GM19463 (cell line): ENCODE measurements around the gene TMIGD2.

ENCODE experiments used
- ATAC-seq: cut with Tn5 transposase; IDR thresholded peaks from one replicate; pipeline ENCODE4 v1.9.1; 2021; ENCODE audit warnings: mild to moderate bottlenecking, moderate library complexity; ENCODE audit not compliant: unreplicated experiment

TMIGD2 gene

DNA sequence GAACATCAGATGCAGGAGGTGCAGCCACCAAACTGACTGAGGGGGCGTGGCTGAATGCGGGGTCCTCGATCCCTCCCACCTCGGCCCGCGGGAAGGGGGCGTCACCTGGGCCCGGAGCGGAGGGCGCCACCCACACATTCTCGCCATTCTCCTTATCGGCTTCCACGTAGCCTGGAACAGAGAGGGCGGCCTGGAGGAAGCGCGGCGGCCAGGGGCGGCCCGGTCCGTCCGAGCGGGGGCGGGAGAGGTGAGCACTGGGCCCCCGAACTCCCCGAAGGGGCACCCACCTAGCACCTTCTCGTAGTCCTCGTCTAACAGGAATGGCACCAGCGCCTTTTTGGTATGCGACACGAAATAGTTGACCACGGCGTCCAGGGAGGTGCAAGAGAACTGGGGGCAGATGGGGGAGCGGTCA lies 24.7 kb upstream of the TMIGD2 start:
- no peak for ATAC-seq

GRCh38 chr19:4326215-4326836 lies 24.1 kb upstream of the TMIGD2 start:
- no peak for ATAC-seq

DNA sequence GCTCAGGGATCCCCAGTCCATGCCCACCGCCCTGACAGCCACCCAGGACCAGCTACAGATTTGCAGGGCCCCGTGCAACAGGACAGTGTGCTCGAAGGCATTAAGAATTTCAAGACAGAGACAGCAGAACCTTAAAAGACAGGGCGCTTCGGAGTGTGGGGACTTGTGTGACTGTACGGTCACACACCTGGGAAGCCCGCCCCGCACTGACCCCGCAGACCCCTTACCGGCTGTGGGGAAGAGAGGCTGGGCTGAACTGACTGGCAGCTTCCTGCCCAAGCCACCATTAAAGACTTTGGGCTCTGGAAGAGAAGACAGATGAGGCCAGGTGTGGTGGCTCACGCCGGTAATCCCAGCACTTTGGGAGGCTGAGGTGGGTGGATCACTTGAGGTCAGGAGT lies 22.0 kb upstream of the TMIGD2 start:
- ATAC-seq, result no peak

DNA sequence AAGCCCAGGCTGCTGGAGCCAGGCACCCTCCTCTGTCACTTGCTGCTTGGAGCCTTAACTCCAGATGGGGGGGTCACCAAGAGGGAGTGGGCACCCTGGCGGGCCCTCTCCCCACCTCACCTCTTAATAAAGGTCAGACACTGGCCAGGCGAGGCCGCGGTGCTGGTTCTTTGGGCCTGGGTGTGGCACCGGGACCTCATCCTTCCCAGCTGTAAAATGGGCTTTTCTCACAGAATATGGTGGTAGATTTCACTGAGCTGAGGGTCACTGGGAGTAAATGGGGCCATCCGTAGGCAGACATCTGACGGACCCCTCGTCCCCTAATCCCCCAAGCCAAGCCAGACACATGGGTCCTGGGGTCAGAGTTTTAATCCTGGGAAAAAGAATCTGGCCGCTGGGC lies 21.5 kb upstream of the TMIGD2 start:
- ATAC-seq, result no peak

- no peak for ATAC-seq
These were observed 20.9 kb upstream of the TMIGD2 start for GRCh38 chr19:4322942-4323665.

GRCh38 chr19:4320419-4320818 lies 18.2 kb upstream of the TMIGD2 start:
- ATAC-seq, result no peak

GRCh38 chr19:4319067-4319718 lies 17.0 kb upstream of the TMIGD2 start:
- ATAC-seq, result no peak

DNA sequence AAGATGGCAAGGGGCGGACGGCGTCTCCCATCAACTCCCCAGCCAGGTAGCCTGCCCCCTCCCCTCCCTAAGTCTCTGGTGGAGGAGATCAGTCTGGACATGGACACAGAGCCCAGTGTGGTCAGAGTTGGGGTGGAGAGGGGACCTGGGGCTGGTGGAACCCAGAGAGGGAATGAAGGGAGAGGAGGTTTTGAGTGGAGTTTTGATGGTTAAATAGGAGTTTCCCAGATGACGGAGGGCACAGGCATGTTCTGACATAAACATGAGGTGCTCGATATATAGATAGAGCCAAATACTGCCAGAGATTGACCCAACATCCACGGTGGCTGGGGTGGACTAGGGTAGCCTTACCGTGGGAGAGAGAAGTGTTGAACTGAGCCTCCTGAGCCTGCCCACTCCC lies 16.3 kb upstream of the TMIGD2 start:
- no peak for ATAC-seq

GRCh38 chr19:4316956-4317355 lies 14.8 kb upstream of the TMIGD2 start:
- no peak for ATAC-seq

- no peak for ATAC-seq
These were observed 11.8 kb upstream of the TMIGD2 start for GRCh38 chr19:4313847-4314490.

DNA sequence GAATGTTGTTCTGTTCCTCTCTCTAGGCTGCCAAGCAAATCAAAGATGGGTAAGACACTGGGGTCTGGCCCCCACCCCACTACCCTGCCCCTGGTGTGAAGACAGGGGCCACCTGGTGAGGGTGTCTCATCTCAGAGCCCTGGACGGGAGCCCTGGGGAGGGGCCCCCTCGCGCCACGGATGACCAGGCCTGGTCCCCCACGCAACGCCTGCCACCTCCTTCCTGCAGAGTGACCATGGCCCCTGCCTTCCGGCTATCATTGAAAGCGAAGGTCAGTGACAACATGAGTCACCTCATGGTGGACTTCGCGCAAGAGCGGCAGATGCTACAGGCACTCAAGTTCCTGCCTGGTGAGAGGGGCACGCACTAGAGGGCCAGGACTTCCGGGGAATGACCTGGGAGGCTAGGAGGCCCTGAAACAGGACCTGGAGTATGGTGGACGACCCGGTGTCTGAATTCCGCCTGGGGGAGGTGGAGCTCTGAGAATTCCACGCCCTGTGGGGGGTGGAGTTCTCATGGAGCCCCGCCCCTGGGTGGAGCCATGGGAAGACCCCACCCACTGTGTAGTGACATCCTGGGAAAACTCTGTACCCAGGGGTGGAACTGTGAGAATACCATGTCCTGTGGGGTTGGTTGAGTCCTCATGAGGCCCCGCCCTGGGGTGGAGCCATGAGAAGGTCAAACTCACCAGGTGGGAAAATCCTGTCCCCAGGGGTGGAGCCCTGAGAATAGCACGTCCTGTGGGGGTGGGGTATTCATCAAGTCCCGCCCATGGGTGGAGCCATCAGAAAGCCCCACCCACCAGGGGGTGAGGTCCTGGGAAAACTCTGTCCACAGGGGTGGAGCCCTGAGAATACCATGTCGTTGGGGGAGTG lies 8.3 kb upstream of the TMIGD2 start:
- no peak for ATAC-seq

DNA sequence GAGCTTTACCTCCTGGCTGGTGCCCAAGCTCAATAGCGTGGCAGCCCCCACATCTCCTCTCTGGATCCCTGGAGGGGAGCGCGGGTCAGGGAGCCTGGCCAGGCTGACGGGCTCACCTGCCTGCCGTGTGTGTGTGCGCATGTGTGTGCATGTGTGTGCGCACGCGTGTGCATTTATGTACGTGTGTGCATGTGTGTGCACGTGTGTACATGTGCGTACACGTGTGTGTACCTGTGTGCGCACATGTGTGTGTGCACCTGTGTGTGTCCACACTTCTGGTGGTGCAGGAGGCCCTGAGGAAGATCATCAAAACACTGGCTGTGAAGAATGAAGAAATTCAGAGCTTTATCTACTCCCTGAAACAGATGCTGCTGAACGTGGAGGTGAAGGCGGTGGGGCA lies 3.5 kb upstream of the TMIGD2 start:
- ATAC-seq, result no peak

GRCh38 chr19:4305257-4305612 lies 3.0 kb upstream of the TMIGD2 start:
- no peak for ATAC-seq

DNA sequence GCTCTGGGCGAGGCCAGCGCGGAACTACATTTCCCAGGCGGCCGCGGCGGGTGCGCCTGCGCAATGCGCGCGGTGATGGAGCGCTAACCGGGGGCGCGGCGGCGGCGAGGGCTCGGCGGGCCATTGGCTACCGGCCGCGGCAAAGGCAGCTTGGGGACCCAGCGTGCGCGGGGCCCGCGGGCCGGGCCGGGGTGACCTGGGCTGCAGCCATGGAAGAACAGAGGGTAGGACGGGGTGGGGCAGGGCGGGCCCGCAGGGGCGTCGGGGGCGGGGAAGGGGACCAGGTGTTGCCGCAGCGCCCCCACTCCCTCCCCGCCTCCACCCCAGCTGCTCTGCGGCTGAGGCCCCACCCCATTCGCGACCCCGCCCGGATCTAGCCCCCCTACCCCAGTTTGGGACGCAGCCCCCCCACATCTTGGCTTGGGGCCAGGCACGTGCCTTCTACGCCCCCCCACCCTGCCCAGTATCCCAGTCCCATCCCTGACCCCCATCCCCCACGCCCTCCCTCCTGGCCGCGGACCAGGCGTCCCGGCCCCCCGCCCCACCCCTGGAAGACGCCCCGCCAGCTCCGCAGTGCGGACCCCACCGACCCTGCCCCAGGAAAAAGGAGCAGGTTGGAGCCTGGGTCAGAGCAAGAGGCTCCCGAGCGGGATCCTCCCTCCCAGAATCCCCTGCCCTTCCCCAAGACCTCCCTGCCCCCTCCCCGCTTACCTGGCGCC lies 2.5 kb upstream of the TMIGD2 start, which contains the start of gene FSD1:
Gene FSD1, plus strand, starts transcription at position 61 of the 719 bp plus-strand sequence. Its CDS starts 149 bp downstream, at position 210.
- no peak for ATAC-seq

DNA sequence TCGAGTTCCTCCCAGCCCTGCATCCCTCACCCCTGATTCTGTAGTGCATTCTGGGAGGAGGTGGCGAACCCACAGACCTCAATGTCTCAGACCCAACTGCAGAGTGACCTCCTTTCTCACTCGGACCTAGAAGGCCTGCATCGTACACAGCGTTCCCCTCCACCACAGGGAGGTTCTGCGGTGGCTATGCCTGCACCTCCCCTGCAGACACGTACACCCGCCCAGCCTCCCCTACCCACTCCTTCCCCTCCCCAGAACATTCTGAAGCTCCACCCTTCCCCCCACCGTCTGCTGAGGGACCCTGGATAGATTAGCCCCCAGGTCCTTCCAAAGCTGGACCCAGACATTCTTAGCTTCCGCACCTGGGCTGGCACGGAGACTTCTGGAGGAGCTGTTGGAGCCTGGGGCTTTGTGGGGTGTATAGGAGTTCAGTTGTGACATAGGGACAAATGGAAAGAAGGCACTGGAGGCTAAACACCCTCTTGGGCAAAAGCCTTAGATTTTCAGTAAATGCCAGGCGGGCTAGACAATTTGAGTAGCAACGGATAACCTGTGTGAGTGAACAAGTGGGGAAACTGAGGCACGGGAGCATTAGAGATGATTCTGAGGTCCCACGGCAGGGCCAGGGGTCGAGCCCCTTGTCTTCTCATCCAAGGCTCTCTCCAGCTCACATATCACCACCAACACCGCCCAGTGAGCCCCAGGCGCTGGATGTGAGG lies 1.8 kb upstream of the TMIGD2 start:
- no peak for ATAC-seq

DNA sequence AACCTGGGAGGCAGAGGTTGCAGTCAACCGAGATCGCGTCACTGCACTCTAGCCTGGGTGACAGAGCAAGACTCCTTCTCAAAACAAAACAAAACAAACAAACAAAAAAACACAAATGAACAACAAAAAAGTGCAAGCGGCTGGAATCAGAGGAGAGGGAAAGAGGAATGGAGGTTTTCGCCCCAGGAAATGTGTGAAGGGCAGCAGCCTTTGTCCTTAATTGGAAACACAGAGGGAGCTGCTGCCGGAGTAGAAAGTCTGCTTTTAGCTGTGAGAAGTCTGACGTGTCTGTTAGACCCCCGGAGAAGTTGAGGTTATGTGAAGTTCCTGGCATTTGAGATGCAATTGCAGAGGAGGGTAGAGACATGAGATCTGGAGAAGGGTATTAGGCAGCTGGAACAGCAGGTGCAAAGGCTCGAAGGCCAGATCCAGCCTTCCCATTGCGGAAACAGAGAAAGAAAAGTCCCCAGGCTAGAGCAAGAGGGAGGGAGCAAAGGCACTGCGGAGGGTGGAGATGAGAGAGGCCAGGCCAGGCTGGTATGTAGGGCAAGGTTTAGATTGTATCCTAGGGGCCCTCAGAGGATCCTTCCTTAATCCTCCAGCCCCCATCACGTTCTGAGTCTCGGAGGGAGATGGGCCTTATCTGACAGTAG lies 473 bp downstream of the TMIGD2 start:
- no peak for ATAC-seq

DNA sequence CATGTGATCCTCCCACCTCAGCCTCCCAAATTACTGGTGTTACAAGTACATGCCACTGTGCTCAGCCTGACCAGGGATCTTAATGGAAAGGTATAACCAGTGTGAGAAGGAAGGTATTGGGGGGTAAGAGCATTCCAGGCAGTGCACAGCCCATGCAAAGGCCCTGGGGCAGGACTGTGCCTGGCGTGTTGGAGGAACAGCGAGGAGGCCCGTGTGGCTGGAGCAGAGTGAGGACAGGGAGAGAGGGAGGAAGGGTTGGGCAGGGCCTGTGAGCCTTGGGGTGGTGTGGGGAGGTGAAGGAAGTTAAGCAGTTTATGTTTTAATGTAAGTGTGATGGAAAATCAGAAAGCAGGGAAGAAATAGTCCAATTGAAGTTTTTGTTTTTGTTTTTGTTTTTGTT lies 1.6 kb downstream of the TMIGD2 start:
- ATAC-seq, result no peak

DNA sequence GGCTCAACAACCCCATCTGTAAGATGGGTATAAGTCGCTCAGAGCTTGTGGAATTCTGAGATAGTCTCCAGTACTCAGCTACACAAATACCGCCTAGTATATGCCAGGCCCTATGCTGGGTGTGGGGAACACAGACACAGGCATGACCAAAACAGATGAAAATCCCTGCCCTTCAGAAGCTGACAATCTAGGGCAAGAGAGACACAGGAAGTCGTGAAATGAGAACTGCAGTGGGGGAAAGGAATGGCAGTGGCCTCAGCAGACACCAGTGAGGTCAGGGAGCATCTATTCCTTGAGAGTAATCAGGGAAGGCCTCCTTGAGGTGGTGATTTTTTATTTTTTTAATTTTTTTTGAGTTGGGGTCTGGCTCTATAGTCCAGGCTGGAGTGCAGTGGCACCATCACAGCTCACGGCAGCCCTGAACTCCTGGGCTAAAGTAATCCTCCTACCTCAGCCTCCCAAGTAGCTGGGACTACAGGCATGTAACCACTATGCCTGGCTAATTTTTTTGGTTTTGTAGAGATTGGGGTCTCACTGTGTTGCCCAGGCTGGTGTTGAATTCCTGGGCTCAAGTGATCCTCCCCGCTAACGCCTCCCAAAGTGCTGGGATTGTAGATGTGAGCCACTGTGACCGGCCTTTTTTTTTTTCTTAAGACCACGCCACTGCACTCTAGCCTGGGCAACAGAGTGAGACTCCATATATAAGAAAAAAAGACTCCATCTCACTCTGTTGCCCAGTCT lies 3.2 kb downstream of the TMIGD2 start:
- no peak for ATAC-seq
